NCI-H82 treated with DMSO at 0.1 percent for 48 hours (cell line): ENCODE measurements around the gene TFDP1.

ENCODE experiments used
- DNase-seq: peaks from one replicate; lab custom pipeline; 2025; ENCODE audit not compliant: unreplicated experiment; lab: John Stamatoyannopoulos, UW

TFDP1 gene

DNA sequence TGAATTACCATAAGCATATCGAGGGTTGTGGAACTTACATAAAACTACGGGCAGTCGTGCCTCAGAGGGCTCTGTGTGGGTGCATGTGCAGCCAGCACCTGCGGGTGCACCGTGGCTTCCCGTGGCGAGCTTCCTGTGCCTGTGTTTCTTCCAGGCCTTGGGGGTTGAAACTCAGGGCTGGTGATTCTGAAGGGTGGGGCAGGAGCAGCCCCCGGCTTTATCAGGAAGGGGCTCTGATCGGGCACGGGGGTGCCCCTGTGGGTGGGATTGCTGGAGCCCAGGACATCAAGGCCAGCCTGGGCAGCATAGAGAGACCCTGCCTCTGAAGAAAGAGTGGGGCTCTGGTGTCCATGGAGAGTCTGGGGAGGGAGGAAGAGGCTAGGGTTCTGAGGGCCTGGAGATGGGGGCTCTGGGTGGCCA lies 62.4 kb downstream of the TFDP1 start:
- no peak for DNase-seq

DNA sequence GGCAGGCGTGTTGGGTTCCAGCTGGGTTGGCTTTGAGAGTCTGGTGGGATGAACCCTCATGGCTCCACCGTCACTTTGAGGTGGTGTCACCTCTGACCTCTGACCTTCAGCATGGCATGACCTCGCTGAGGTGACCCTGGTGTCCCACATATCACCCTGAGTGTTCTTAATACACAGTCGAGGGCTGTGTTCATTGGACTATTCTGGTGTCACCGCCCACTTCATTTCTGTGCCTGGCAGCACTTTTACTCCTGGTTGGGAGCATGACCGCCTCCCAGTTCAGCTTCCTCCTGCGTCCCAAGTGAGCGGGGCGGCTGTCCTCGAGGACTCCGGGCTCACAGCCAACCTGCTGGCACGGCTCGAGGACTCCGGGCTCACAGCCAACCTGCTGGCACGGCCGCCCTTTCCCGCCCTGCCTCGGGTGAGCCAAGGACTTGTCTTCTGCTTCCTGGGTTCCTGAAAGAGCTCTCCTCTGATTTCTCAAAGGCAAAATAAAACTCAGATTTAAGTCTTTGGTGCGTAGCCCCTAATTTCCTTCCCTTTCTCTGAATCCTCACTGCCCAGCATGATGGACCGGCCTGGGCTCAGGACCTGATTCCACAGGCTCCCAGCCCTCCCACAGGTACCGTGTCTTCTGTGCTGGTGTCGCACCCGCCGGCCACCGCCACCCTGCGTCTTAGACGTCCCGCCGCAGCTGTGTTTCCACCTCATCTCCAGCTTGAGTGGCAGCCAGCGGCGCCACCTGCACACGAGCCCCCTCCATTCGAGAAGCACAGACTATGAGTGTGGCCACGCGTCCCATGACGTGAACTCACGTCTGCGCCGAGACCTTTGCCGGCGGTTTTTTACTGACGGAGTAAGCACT lies 63.0 kb downstream of the TFDP1 start:
- DNase-seq = no peak

DNA sequence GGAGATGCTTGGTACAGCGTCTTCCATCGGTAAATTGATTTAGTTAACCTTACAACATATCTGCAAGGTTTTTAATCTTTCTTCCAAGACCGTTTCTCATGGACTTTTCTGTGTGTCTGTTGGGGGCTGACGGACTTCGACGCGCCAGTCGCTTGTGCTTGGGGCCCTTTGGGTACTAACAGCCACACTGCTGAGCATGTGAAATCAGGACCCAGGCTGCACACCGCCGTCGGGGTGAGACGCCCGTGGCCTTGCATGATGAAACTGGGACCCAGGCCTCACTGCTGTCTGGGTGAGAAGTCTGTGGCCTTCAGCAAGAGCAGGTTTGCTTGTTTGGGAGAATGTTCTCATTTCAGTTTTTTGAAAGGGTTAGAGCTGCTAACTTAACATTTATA lies 63.7 kb downstream of the TFDP1 start:
- DNase-seq = no peak

DNA sequence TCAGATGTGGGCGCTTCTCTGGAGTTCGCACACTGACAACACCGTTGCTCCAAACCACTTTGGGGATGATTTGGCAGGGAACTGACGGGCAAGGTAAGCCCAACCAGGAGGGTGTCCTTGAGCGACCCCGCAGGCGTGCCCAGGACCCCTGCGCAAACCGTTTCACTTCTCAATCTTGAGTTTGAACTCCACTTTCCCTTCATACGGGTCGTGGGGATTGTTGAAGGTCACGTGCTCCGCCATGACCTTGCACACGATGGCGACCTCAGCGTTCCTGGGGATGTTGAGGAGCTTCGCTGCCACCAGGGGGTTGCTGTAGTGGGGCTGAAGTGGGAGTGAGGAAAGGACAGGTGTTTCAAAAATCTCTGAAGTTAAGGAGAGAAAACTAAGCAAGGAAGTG lies 64.7 kb downstream of the TFDP1 start:
- no peak for DNase-seq

DNA sequence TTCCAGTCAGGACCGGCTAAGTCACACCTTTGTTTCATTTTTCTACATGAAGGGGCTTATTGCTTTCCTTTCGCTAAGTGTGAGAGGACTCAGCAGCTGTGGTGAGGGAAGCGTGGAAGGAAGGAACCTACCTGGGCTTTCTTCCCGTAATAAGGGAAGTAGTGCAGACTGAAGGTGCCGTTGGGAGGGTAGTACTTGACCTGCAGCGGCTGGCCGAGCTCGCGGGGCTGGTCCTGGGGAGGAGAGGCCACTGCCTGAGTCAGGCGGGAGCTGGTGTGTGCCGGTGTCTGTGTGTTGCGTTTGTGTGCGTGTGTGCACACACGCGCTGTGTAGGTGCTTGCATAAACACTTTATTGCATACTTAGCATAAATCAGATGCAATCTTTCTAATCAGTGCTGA lies 65.7 kb downstream of the TFDP1 start:
- no peak for DNase-seq

DNA sequence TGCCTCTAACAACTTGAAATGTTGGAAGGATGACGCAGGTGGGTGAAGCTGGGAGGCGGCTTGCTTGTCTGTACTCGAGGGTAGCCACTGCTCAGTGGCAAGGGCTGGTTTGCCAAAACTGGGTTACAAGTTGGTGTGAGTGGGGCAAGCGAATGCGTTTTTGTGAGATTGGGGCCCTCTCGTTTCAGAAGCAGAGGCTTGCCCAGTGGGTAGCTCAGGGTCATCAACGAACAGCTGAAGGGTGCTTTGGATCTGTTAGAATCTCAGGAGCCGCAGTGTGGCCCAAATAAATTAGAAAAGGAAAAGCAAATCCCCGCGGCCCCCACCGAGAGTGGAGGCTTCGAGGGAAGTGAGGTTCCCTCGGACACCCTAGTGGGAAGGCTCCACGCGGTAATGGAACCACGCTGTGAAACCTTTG lies 66.2 kb downstream of the TFDP1 start:
- no peak for DNase-seq

DNA sequence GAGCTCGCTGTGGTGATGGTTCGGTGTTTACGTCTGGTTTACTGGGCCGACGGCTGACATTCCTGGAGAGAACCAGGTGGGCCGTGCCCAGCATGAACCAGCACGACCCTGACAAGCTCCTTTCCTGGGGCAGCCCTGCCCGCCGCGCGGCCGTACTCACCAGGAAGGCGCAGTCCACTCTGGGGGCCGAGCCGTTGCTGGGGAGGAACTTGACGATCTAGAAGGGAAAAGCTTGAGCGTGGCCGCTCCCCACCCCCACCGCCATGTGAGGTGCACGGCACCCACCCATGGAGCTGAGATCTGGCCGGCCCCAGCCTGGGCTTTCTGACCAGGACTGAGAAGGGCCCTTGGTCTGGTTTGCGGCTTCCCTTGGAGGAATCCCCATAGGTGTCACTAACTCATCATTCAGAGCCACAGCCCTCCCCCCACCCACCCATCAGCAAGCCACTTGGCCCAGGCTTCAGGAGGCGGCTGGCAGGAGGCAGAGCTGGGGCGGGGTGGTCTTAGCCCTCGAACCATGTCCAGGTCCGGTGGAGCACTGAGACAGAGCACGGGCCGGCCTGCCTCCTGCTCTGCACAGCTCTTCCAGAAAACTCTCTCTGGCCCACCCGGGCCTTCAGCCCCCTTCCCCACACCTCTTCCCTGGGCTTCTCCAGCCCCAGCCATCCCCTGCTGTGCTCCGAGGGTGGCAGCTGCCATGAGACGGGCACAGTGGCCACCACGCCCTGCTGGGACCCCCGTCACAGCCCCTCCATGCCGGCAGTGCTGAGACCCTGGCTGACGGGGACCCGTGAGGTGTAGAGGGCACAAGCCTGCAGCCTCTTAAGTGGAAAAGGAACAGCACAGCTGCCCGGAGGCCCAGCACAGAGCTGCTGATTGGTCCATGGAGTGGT lies 67.2 kb downstream of the TFDP1 start:
- DNase-seq = no peak

DNA sequence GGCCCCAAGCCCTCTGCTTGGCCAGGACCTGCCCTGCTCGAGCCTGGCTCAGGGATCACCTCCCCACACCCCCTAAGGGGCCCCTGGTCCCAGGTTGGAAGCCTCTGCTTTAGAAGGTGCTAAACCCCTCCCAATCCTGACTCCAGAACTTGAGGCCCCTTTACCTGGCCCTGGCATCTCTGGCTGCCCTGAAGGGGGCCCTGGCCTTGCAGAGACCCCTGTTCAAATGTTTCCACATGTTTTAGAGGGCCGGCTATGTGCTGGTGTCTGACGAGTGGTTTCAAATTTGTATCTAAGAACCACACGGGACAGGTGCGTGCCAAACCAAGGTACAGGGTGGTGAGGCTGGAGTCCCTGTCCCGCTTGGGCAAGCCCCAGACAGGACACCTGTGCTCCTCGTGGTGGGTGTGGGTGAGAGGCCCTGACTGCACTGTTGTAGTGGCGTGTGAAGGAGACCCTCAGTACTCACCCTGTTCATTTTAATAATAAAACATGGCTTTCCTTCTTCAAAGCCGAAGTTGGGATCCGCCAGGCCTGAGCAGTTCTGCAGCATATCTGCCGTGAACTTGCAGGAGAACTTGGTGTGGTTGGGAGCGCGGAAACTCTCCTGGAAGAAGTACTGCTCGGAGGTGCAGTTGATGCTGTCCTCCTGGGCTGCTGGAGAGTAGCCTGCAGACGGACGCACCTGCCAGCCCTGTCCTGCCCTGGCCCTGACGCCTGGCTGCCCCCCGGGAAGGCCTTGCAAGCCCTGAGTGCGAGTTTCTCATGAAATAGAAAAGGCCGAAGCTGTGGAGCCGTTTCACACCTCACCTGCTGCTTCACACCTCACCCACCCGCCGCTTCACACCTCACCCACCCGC lies 68.1 kb downstream of the TFDP1 start:
- no peak for DNase-seq

DNA sequence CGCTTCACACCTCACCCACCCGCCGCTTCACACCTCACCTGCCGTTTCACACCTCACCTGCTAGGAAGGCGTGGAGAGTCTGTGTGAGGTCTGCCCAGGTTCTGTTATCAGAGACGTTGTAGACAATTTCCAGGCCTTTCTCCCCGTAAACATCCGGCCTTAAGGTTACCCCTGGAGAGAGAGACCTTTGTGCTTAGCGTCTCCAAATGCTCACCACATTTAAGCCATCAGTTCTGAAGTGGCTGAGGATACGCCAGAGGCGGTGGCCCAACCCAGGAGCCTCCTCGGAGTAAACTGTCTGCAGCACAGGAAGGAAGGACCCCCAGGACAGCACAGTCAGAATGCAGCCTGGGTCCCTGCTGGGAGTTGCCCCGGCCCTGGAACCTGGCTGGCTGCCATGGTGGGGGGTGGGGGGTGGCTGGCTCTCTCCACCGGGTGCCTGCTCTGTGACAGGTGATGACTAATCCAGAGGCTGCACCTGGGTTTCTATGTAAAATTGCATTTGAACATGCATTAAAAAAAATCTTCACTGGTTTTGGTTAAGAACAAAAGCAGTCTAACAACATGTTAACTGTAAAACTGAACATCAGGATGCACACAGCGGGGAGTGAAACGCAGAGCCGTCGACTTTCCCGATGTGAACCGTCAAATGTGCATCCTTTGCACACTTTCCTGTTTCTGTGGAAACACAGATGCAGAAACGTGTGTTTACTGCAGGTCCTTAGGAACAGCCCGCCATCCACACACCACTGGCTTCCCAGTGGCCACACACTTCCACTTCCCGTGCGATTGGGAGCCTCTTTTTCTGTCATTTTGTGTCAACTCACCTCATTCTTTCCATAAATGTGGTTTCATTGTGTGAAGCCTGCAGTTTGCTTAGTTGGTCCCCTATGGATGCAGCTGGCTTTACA lies 69.0 kb downstream of the TFDP1 start:
- no peak for DNase-seq

DNA sequence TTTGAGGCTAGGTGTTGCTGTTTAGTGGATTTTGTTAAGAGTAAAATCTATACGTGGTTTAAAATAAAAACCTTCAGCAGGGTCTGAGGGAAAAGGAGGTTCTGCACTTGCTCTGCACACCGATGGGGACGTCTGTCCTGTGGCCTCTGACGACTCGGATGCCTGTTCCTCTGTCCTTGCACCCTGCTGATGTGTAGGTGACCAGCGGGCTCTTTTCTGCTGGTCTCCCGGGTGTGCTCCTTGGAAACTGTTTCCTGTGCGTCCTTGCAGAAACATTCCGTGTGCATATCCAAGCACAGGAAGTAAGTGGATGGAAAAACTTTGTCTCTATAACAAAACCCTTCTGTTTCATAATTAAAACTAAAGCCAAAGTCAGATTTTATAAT lies 69.6 kb downstream of the TFDP1 start:
- DNase-seq = no peak

DNA sequence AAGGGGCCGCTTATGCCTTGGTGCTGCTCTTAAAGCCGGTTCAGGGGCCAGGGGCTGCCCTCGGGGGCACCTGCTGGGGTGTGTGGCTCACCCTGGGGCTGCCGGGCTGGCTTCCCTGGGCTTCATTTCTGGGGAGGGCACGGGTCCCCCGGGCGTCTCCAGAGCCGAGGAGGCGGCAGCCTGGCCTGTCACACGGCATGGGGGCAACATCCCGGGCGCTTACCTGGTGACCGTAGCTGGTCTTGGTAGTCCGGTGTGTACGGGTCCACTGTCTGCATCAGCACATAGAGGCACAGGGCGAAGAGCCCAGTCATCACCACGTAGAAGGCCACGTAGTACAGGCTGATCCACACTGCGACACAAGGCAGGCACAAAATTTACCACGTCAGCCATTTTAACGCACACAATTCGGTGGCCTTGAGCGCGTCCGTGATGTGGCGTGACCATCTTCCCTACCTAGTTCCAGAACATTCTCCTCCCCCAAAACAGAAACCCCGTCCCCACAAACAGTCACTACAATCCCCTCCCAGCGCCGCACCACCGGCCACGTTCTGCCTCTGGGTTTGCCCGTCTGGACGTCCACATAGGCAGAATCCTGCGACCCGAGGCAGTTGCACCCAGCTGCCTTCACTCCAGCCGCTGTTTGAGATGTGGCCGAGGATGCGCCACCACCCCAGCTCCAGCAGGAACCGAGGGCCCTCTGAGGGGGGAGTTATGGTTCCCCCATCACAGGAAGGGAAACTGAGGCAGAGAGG lies 70.2 kb downstream of the TFDP1 start:
- no peak for DNase-seq

DNA sequence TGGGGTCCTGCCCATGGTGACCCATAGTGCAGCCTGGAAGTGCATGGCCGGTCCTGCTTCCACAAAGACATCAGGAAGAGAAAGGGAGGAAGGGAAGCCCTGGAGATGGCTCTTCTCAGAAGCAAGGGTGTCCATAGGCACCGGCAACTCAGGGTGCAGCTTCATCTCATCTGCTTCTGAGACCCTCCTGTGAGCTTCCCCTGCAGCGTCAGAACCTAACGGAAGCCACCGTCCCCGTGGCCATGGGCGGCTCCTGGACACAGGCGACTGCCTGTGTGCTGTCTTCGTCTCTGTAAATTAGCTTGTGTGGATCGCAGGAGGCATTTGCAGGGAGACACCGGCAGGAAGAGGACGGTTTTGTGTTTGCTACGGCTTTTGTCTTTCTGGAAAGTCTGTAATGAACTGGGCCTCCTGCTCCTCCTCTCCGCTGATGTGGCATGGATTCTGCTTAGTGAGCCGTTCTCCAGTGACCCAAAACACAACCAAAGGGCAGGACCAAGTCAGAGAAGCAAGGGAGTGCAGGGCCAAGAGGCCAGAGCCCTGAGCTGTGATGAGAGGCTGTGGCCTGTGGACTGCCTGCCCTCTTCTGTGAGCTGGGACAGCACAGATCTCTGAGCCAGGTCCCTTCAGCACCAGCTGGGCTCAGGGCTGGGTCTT lies 70.9 kb downstream of the TFDP1 start:
- no peak for DNase-seq

DNA sequence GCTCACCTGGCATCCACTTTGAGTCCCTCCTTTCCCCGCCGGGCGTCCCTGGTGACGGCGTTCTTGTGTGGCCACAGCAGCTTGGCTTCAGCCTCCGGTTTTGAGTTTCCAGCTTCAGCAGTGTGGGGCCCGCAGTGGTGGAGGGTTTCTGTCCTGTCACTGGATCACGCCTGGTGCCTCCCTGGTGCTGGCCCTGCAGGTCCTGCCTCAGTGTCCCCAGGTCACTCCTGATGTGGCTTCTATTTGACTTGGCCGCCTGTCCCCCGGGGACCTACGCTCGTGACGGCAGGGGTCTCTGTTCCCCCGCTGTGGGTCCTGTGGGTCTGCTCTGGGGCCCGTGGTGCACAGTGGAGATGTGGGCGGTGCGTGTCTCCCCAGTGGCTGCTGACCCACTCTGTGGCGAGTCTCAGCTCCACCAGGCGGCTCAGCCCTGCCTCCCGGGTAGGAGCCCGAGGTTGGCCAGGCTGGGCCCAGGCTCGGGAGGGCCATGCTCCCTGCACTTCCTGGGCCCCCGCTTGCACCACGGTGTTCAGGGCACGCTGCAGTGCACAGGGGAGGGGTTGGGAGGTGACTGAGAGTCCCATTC lies 71.5 kb downstream of the TFDP1 start:
- no peak for DNase-seq

DNA sequence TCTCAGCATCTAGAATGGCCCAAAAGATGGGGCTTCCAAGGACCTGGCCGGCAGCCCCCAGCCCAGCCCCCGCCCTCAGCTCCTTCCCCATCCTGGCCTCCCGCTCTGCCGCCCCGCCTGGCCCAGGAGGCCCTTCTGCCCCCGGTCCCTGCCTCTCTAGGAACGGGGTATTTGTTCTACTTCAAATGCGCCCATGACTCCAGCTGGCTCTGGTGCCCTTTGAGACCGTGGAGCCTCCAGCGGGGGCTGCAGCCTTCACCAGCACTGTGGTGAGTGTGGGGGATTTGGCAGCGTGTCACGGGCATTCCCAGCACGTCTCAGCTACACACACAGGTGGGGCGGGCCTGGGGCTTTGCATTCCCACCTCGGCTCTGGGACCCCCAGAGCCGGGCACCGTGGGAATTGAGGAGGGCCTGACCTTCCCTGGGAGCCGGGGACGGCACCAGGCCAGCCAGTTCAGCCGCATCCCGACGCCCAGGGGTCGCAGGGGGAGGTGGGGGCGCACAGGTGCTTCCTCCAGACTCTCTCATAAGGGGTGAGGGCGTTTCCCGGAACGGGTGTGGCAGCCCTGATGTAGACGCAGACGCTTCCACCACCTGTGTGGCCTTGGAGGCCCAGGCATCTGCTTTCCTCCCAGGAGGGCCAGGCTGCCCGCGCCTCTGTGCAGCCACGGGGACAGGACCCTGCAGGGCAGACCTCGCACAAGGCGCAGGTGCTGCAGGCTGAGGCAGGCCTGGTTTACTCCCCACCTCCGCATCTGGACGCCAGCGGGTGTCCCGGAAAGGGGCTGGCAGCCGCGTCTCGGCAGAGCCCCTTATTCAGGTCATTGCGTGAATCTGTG lies 72.5 kb downstream of the TFDP1 start:
- DNase-seq = no peak

DNA sequence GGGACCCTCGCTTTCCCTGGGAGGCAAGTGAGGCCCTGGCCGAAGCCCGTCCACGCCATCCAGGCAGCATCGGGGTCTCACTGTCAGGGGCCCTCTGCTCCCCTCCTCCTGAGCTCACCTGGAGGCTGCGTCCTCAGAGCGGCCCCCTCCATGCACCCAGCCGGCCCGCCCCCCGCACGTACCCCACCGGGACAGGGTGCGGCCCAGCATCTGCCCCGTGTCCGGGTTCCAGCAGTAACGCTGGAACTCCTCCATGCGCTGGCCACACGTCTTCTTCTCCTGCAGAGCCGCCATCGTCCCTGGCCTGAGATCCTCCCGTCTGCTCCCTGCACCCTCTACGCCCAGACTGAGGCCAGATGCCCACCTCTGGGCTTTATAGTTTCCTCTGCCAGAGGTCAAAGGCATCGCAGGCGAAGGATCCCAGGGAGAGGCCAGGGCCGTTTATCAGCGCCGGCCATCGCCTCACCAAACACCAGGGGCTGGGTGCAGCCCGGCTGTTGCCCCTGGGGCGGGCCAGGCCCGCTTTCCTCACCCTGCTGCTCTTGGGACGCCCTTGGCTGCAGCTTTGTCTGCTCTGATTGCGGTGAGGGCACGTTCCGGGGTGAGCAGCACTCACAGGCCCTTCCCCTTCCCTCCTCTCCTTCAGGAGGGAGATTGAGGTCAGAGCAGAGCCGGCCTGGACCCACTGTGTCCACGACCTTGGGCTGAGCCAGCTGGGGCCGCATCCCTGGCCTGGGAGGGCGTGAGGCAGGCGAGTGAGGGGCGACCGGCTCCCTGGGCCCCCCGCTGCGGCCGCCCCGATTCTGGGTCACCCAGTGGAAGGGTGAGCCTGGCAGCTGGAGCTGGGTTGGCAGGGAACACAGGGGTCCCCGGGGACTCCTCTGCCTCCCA lies 73.5 kb downstream of the TFDP1 start, which contains the start of gene ATP4B:
Gene ATP4B, minus strand, starts transcription at position 348 of the 891 bp plus-strand sequence. Its CDS starts 54 bp downstream, at position 294.
- no peak for DNase-seq

DNA sequence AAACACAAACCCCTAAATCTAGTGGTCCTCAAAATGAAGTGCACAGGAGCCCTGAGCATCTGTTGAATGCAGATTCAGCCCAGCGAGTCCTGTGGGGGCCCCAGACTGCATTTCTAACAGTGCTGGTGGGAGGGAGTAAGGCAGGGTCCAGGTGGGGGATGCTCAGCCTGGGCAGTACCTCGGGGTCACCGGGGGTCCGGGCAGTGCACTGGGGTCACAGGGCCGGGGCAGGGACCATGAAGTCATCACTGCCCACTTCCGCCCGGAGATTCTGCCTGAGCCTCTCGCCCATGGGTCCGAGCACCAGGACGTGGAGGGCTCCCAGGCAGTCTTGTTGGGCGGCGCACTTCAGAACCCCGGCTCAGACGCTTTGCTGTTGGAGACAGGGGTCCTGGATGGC lies 74.3 kb downstream of the TFDP1 start:
- no peak for DNase-seq

DNA sequence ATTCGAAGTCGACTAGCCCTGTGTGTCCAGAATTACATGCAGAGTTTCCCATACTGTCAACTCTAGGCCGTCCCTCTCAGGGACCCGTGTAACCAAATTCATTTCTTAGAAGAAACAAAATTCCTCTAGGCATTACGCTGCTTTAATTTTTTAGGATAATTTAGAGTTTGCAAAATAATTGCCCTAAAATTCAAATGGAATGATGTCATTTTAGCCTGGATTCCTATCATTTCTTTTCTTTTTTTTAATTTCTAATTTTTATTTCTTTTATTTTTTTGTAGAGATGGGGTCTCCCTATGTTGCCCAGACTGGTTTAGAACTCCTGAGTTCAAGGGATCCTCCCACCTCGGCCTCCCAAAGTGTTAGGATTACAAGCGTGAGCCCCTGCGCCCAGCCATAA lies 74.8 kb downstream of the TFDP1 start:
- DNase-seq = no peak
